Fibroblast of upper back skin (primary cell): Measurements from ENCODE around the gene PDE7B.

Experiments
- DNase-seq: peaks from one replicate; pipeline ENCODE4 v3.0.0-alpha.2; 2013

PDE7B gene

GRCh38 chr6:136158971-136159370 lies 307.5 kb downstream of the PDE7B start:
- DNase-seq, result no peak

- no peak for DNase-seq
Measured at GRCh38 chr6:136160250-136160649, 308.7 kb downstream of the PDE7B start.

DNA sequence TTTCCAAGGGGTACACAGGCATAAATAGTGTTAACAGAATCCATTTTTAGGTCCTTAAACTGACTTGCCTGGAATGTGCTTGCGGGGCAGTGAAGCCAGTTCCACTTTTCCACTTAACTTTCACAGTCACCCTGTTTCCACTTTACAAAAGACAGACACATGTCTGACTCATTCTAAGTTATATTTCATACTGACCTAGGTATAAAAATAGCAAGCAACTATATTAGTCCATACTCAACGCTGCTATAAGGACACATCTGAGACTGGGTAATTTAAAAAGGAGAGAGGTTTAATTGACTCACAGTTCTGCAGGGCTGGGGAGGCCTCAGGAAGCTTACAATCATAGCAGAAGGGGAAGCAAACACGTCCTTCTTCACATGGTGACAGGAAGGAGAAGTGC lies 310.4 kb downstream of the PDE7B start:
- no peak for DNase-seq

- no peak for DNase-seq
Measured at GRCh38 chr6:136163260-136163659, 311.8 kb downstream of the PDE7B start.

DNA sequence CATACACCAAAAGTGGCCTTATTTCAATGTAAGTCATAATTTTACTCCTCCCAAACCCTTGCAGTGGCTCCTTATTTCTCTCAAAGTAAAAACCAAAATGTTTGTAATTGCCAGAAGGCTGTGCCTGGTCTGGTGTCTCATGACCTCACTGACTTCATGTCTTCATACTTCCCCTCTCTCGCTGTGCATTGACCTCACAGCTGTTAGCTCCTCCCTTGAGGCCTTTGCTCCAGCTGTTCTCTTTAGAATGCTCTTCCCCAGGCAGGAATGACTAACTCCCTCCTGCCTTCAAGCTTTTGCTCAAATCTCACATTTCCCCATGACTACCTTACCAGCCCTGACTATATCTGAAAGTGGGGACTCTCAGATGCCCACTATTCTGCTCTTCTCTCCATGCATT lies 315.3 kb downstream of the PDE7B start:
- DNase-seq, result no peak

GRCh38 chr6:136169394-136170148 lies 318.1 kb downstream of the PDE7B start:
- no peak for DNase-seq

DNA sequence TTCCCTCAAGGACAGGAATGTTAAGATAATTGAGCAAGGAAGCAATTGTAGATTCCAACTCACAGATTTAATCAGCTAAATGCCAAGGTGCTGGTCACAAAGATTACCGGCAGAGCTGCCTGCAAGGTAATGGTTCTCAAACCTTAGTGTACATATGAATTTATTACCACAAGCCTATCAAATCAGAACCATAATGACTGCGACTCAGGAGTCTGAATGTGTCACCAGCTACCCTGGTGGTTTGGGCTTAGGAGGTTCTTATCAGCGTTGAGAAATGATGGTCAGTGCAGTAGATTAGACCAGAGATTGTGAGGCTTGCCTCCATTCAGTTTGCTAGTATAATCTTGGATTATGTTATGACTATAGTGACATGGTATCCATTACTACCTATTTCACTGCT lies 319.7 kb downstream of the PDE7B start:
- DNase-seq, result no peak

DNA sequence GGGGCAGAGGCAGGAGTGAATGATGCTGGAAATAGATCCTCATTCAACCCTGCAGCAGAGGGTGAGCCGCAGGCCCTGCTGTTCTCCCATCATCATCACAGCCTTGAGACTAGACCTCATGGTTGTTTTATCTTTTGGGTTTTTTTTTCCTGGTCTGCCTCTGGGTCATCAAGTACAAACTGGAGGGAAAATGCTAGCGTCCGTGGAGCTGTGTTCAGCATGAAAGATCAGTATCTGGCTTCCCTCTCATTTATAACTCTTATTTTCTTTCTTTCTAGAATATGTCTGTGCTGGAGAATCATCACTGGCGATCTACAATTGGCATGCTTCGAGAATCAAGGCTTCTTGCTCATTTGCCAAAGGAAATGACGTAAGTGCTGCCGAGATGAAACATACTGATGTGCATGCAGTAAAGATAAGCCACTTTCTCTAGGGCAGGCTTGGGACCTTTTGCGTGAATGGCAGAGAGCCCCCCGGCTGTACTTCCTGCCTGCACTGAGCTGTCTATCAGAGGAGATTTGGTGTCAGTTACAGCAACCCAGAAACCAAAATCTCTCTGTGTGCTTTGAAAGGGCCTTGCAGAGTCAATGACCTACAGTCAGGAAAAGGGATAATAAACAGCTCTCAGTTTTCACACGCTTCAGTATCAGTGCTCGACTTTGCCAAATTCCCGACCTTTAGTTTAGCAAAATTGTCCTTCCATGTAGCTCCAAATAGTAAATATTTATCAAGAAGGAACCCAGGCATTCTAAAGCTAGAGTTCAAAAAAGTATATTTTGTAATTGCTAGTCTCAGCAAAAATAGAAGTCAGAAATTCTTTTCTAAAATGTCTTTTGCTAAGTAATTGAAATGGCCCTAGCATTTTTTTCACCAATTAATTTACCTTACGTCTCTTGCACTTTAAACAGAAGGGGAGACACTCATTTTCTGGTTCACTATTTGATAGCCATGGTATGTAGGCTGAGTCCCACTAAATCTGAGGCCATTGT lies 322.3 kb downstream of the PDE7B start:
- DNase-seq, result peak; percentile 8

GRCh38 chr6:136174510-136174909 lies 323.0 kb downstream of the PDE7B start:
- no peak for DNase-seq

GRCh38 chr6:136175873-136176272 lies 324.4 kb downstream of the PDE7B start:
- DNase-seq, result no peak

- no peak for DNase-seq
Measured at GRCh38 chr6:136178749-136179148, 327.2 kb downstream of the PDE7B start.

DNA sequence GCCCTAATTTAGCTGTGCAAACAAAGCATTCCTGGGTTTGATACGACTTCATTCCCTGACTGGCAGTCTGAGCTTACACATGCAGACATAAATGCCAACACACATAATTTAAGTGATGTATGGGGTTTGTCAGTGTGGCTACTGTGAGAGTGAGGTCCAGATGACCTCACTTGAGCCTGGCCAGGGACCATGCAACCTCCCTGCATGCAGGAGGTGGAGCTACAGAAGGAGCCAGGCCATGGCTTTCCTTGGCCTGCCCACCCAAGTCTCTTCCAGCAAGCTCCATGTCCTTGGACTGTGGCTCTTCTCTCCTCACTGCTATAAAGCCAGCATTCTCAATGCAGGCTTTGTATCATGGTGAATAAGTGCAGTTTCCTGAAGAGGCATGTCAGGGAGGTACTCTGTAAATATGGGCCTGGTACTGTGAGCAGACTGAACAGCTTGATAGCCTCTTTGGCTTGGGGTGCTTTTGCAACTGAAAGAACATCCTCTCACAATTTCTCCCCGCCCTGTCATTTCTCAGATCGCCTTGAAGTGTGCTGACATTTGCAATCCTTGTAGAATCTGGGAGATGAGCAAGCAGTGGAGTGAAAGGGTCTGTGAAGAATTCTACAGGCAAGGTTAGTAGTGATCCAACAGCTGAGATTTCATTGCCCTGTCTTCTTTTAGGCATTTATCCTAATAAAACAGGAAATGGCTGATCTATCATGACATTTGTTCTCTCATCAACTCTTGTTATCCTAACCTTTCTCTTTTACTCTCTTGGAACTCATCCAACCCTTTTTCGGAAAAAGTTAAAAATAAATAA lies 329.4 kb downstream of the PDE7B start:
- no peak for DNase-seq

GRCh38 chr6:136181512-136181833 lies 330.0 kb downstream of the PDE7B start:
- DNase-seq, result no peak

DNA sequence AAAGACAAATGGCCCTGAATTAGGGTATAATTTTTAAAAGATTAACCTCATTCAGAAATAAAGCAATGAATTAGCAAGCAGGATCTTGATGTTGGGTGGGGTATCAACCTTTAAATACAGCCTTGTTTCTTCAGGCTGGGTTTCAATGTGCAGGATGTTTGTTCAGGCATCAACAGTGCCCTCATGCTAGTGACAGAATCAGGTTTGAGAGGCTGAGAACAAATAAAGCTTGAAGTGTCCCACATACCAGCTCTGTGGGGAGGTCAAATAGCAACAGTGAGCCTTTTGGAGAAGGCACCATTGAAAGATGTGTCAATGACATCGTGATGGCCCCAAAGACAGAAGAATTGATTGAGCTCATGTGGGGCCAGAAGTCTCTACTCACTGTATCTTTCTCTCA lies 330.4 kb downstream of the PDE7B start:
- DNase-seq, result no peak

DNA sequence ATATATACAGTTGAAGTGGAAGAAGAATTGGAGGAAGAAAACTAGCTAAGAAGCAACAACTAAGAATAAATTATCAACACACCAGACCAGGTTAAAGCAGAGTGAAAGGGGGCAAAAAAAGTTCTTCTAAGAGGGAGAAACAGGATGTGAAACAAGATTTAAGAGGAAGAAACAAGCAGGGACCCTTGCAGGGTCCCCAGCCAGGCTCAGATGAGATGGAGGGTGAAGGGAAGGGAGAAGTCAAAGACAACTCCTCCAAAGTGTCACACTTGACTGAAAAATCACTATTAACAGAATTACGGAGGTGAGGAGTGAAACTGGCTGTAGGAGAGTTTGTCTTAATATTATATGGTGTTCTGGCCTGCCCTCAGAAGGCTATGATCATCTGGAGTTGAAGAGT lies 333.2 kb downstream of the PDE7B start:
- DNase-seq, result no peak

- DNase-seq, result no peak
Measured at GRCh38 chr6:136186363-136186762, 334.9 kb downstream of the PDE7B start.

GRCh38 chr6:136188486-136188885 lies 337.0 kb downstream of the PDE7B start:
- no peak for DNase-seq

GRCh38 chr6:136189104-136189503 lies 337.6 kb downstream of the PDE7B start:
- DNase-seq, result no peak

GRCh38 chr6:136191606-136192312 lies 340.3 kb downstream of the PDE7B start:
- DNase-seq, result no peak

- no peak for DNase-seq
Measured at GRCh38 chr6:136192902-136193301, 341.4 kb downstream of the PDE7B start.

DNA sequence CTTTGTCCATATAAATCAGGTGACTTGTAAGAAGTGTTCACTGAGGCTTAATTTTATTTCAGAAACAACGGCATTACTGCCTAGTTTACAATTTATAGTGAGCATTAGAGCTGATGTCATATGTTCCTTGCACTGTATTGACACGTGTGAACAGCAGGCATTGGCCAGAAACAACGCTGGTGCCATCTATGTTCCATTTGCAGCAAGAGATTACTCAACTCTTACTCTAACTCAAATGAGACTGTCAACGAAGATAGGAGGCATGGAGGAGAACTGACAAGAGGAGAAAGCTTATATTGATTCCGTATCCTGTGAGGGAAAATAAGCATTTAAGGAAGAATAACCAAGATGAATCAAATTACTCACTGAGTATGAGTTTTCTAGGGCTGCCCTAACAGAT lies 350.2 kb downstream of the PDE7B start:
- DNase-seq, result peak; percentile 27

DNA sequence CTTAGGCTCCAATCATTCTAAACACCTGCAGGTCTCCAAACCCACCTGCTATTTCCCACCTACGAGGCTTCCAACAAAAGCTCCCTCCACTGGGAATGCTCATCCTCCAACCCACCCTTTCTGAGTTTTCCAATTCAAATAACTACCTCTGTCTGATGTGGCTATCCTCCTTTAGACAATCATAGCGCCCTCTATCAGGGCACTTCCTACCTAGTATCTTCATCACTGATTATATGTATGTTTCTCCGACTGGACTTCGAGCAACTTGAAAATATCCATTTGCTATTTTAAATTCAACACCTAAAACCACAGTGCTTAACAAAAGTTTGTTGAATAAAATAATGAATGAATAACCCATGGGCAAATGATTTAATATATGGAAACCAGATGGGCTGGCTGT lies 357.3 kb downstream of the PDE7B start:
- DNase-seq, result no peak

GRCh38 chr6:136209496-136209895 lies 358.0 kb downstream of the PDE7B start:
- no peak for DNase-seq
